Neural cell (in vitro differentiated cells): ENCODE data around the gene KCNJ10. TPM values are rescaled to one million over a fixed set of nuclear protein-coding genes. Genes with fewer than 3 reads are reported as not detected.

Experiments
- H2AFZ ChIP-seq: fragments of 200-600, 300-800 bp; sonication (generic), shearing (Covaris generic); 2 replicates; pipeline ENCODE4 v1.6.0; 2014; ENCODE audit warnings: low read depth, mild to moderate bottlenecking, antibody characterized with exemption, low read length, moderate library complexity
- H3F3A ChIP-seq: fragments of 200-600 bp; shearing (Covaris generic); 2 replicates; pipeline ENCODE4 v1.6.1; 2016; ENCODE audit warnings: mild to moderate bottlenecking, moderate library complexity, mixed read lengths, antibody characterized with exemption, low read length; ENCODE audit not compliant: insufficient read depth, poor library complexity, severe bottlenecking
- H3K27ac ChIP-seq: fragments of 200-600, 300-800 bp; sonication (generic), shearing (Covaris generic); 2 replicates; pipeline ENCODE4 v1.5.1; 2014; ENCODE audit warnings: mild to moderate bottlenecking, low read length, moderate library complexity
- H3K27me3 ChIP-seq: fragments of 300-800, 200-600 bp; sonication (generic), shearing (Covaris generic); 2 replicates; pipeline ENCODE4 v1.6.0; 2014; ENCODE audit warnings: mild to moderate bottlenecking, low read depth, low read length, moderate library complexity; ENCODE audit not compliant: insufficient read depth
- H3K36me3 ChIP-seq: fragments of 300-800, 200-600 bp; sonication (generic), shearing (Covaris generic); 2 replicates; pipeline ENCODE4 v1.5.1; 2014; ENCODE audit warnings: mild to moderate bottlenecking, antibody characterized with exemption, low read length, moderate library complexity; ENCODE audit not compliant: insufficient read depth
- H3K4me2 ChIP-seq: fragments of 300-800, 200-600 bp; sonication (generic), shearing (Covaris generic); 2 replicates; pipeline ENCODE4 v1.6.0; 2014; ENCODE audit warnings: mild to moderate bottlenecking, low read length
- H3K4me3 ChIP-seq: fragments of 300-800, 200-600 bp; sonication (generic), shearing (Covaris generic); 2 replicates; pipeline ENCODE4 v1.5.1; 2014; ENCODE audit warnings: mild to moderate bottlenecking, low read length, moderate library complexity
- H3K79me2 ChIP-seq: fragments of 200-600 bp; shearing (Covaris generic); replicated peaks from 2 replicates; pipeline ENCODE4 v1.6.0; 2014; ENCODE audit warnings: mild to moderate bottlenecking, low read length, moderate library complexity; ENCODE audit not compliant: insufficient read depth
- H3K9ac ChIP-seq: fragments of 300-800, 200-600 bp; sonication (generic), shearing (Covaris generic); 2 replicates; pipeline ENCODE4 v1.6.1; 2016; ENCODE audit warnings: mild to moderate bottlenecking, low read length, mixed read lengths
- H3K9me2 ChIP-seq: fragments of 200-600 bp; shearing (Covaris generic); 2 replicates; pipeline ENCODE4 v1.6.1; 2016; ENCODE audit warnings: mild to moderate bottlenecking, low read length, mixed read lengths; ENCODE audit not compliant: insufficient read depth
- H3K9me3 ChIP-seq: fragments of 200-600, 300-800 bp; sonication (generic), shearing (Covaris generic); 2 replicates; pipeline ENCODE4 v1.6.1; 2016; ENCODE audit warnings: mild to moderate bottlenecking, mixed run types, low read length, moderate library complexity, mixed read lengths
- H4K20me1 ChIP-seq: fragments of 200-600 bp; shearing (Covaris generic); 2 replicates; pipeline ENCODE4 v1.6.1; 2016; ENCODE audit warnings: mild to moderate bottlenecking, mixed run types; ENCODE audit not compliant: insufficient read depth
- EP300 ChIP-seq: fragments of 450-650 bp; conservative IDR thresholded peaks from 2 replicates; pipeline ENCODE4 v1.6.1; 2014; ENCODE audit warnings: antibody characterized with exemption, mild to moderate bottlenecking, moderate library complexity; ENCODE audit not compliant: poor library complexity, severe bottlenecking
- EZH2 ChIP-seq: fragments of 200-600, 300-800 bp; shearing (Covaris generic), sonication (generic); IDR thresholded peaks from 2 replicates; pipeline ENCODE4 v1.6.1; 2014; ENCODE audit warnings: antibody characterized with exemption, low read length, borderline replicate concordance, mild to moderate bottlenecking; ENCODE audit not compliant: insufficient read depth, poor library complexity, severe bottlenecking
- MXI1 ChIP-seq: fragments of 450-650 bp; conservative IDR thresholded peaks from 2 replicates; pipeline ENCODE4 v1.6.1; 2014; ENCODE audit warnings: antibody characterized with exemption, mild to moderate bottlenecking; ENCODE audit not compliant: poor library complexity, severe bottlenecking
- POLR2AphosphoS5 ChIP-seq: IDR thresholded peaks from 2 replicates; pipeline ENCODE4 v1.6.1; 2012
- RAD21 ChIP-seq: fragments of 450-650 bp; conservative IDR thresholded peaks from 2 replicates; pipeline ENCODE4 v1.6.1; 2014; ENCODE audit warnings: antibody characterized with exemption, mild to moderate bottlenecking, moderate library complexity
- SMC3 ChIP-seq: fragments of 450-650 bp; conservative IDR thresholded peaks from 2 replicates; pipeline ENCODE4 v1.6.1; 2014; ENCODE audit warnings: antibody characterized with exemption, mild to moderate bottlenecking, moderate library complexity; ENCODE audit not compliant: poor library complexity
- TAF1 ChIP-seq: IDR thresholded peaks from 2 replicates; pipeline ENCODE4 v1.6.1; 2012; ENCODE audit warnings: low read depth
- polyA plus RNA-seq: library from polyadenylated mRNA; depleted of rRNA; stranded (reverse); fragments of >200 nt; gene quantifications from 2 replicates; pipeline ENCODE4 v1.2.3, GENCODE V29; 2014
- TF ChIP-seq, protein P1 (sequence below): IDR thresholded peaks from 2 replicates; pipeline ENCODE4 v1.6.1; 2012; ENCODE audit warnings: borderline replicate concordance
- TF ChIP-seq, protein P2 (sequence below): fragments of 450-650 bp; IDR thresholded peaks from 2 replicates; pipeline ENCODE4 v1.5.1; 2014; ENCODE audit warnings: antibody characterized with exemption, mild to moderate bottlenecking, moderate library complexity; ENCODE audit not compliant: poor library complexity, severe bottlenecking

The KCNJ10 gene
- polyA plus RNA-seq, 1 donor from 2014 or later, result not detected

DNA sequence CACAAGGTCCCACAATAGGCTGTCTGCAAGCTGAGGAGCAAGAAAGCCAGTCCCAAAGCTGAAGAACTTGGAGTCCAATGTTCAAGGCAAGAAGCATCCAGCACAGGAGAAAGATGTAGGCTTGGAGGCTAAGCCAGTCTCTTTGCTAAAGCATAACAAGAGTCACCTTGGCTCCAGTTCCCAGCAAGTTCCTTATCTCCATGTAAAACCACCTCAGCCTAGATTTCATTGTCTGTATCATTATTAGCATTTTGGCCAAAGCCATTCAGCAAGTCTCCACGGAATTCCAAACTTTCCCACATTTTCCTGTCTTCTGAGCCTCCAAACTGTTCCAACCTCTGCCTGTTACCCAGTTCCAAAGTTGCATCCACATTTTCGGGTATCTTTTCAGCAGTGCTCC, 75.1 kb downstream of the KCNJ10 start:
- H3K4me2 ChIP-seq, result no peak overlapping the region
- H2AFZ ChIP-seq, result no peak overlapping the region
- TF ChIP-seq, protein P1, sequence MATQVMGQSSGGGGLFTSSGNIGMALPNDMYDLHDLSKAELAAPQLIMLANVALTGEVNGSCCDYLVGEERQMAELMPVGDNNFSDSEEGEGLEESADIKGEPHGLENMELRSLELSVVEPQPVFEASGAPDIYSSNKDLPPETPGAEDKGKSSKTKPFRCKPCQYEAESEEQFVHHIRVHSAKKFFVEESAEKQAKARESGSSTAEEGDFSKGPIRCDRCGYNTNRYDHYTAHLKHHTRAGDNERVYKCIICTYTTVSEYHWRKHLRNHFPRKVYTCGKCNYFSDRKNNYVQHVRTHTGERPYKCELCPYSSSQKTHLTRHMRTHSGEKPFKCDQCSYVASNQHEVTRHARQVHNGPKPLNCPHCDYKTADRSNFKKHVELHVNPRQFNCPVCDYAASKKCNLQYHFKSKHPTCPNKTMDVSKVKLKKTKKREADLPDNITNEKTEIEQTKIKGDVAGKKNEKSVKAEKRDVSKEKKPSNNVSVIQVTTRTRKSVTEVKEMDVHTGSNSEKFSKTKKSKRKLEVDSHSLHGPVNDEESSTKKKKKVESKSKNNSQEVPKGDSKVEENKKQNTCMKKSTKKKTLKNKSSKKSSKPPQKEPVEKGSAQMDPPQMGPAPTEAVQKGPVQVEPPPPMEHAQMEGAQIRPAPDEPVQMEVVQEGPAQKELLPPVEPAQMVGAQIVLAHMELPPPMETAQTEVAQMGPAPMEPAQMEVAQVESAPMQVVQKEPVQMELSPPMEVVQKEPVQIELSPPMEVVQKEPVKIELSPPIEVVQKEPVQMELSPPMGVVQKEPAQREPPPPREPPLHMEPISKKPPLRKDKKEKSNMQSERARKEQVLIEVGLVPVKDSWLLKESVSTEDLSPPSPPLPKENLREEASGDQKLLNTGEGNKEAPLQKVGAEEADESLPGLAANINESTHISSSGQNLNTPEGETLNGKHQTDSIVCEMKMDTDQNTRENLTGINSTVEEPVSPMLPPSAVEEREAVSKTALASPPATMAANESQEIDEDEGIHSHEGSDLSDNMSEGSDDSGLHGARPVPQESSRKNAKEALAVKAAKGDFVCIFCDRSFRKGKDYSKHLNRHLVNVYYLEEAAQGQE, result no peak
- TF ChIP-seq EZH2, result no peak
- TF ChIP-seq EP300, result no peak
- no peak for TF ChIP-seq SMC3
- TF ChIP-seq, protein P2, sequence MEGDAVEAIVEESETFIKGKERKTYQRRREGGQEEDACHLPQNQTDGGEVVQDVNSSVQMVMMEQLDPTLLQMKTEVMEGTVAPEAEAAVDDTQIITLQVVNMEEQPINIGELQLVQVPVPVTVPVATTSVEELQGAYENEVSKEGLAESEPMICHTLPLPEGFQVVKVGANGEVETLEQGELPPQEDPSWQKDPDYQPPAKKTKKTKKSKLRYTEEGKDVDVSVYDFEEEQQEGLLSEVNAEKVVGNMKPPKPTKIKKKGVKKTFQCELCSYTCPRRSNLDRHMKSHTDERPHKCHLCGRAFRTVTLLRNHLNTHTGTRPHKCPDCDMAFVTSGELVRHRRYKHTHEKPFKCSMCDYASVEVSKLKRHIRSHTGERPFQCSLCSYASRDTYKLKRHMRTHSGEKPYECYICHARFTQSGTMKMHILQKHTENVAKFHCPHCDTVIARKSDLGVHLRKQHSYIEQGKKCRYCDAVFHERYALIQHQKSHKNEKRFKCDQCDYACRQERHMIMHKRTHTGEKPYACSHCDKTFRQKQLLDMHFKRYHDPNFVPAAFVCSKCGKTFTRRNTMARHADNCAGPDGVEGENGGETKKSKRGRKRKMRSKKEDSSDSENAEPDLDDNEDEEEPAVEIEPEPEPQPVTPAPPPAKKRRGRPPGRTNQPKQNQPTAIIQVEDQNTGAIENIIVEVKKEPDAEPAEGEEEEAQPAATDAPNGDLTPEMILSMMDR, result no peak
- TF ChIP-seq MXI1, result no peak
- no peak for TF ChIP-seq POLR2AphosphoS5
- no peak for TF ChIP-seq RAD21
- no peak for TF ChIP-seq TAF1
- H3K27me3 ChIP-seq, result no peaks in the 10 kb centered on the region
- H3K9me2 ChIP-seq, result no peaks in the 10 kb centered on the region
- H3K27ac ChIP-seq, result no peak overlapping the region
- no peak overlapping the region for H3K9ac ChIP-seq
- no peaks in the 10 kb centered on the region for H3K36me3 ChIP-seq
- no peaks in the 10 kb centered on the region for H3F3A ChIP-seq
- no peaks in the 10 kb centered on the region for H3K9me3 ChIP-seq
- no peaks in the 10 kb centered on the region for H4K20me1 ChIP-seq
- H3K4me3 ChIP-seq, result no peak overlapping the region
- no peaks in the 10 kb centered on the region for H3K79me2 ChIP-seq

DNA sequence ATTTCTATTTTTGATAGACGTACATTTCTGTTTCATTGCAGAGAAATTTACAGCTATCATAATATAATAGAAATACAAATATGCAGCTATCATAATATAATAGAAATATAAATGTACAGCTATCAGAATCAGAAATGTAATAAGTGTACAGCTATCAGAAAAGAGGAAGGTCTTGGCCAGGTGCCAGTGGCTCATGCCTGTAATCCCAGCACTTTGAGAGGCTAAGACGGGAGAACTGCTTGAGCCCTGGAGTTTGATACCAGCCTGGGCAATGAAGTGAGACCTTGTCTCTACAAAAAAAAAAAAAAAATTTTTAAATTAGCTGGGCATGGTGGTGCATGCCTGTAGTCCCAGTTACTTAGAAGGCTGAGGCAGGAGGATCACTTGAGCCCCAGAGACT, 76.0 kb downstream of the KCNJ10 start:
- Histone ChIP-seq H3K27ac (no peak overlapping the region), H3K4me3 (no peak overlapping the region), H3K9me3 (no peaks in the 10 kb centered on the region), H2AFZ (no peak overlapping the region), H3K9me2 (no peaks in the 10 kb centered on the region), H3K4me2 (no peak overlapping the region), H3F3A (no peaks in the 10 kb centered on the region), H3K27me3 (no peaks in the 10 kb centered on the region), H4K20me1 (no peaks in the 10 kb centered on the region), H3K9ac (no peak overlapping the region), H3K79me2 (no peaks in the 10 kb centered on the region), H3K36me3 (no peaks in the 10 kb centered on the region)
- no peak for TF ChIP-seq SMC3
- TF ChIP-seq TAF1, result no peak
- TF ChIP-seq EZH2, result no peak
- TF ChIP-seq, protein P1, result no peak
- no peak for TF ChIP-seq POLR2AphosphoS5
- no peak for TF ChIP-seq EP300
- TF ChIP-seq MXI1, result no peak
- TF ChIP-seq RAD21, result no peak
- TF ChIP-seq, protein P2, result no peak
